ENCODE results near the gene FRMPD3.

DNA sequence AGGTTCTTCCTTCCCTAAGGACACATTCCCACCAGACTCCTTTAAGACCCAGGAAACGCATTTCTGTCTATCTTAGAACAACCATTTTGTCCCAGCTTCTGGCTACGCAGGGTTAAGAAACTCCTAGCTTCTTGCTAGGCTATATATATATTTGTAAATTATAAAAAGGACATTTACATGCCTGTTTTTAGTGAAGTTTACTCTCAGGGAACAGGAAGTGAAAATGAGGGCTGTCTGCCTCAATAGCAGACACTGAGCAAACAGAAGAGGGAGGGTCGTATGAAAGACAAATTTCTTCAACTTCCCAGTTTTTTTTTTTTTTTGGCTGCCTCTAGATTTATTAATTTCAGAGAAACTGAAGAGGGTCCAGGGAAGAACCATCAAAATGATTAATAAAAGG, 9.3 kb upstream of the FRMPD3 start:
- TF ChIP-seq, protein P1, sequence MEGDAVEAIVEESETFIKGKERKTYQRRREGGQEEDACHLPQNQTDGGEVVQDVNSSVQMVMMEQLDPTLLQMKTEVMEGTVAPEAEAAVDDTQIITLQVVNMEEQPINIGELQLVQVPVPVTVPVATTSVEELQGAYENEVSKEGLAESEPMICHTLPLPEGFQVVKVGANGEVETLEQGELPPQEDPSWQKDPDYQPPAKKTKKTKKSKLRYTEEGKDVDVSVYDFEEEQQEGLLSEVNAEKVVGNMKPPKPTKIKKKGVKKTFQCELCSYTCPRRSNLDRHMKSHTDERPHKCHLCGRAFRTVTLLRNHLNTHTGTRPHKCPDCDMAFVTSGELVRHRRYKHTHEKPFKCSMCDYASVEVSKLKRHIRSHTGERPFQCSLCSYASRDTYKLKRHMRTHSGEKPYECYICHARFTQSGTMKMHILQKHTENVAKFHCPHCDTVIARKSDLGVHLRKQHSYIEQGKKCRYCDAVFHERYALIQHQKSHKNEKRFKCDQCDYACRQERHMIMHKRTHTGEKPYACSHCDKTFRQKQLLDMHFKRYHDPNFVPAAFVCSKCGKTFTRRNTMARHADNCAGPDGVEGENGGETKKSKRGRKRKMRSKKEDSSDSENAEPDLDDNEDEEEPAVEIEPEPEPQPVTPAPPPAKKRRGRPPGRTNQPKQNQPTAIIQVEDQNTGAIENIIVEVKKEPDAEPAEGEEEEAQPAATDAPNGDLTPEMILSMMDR (IDR thresholded peaks at IDR 0.05), result no peak
- TF ChIP-seq POLR2A (IDR thresholded peaks at IDR 0.05), result no peak

Measured in tibial nerve (tissue), 3 donors.